Retinal pigment epithelial cell (primary cell): ENCODE data around the gene LTO1.
A peak's percentile ranks its signal among the peaks of the same experiment; 100 is the strongest.

Experiments
- DNase-seq: peaks from one replicate; pipeline ENCODE4 v3.0.0-alpha.2; 2010; ENCODE audit warnings: low read depth
- H3K4me3 ChIP-seq: 2 replicates; pipeline ENCODE4 v1.5.1; 2011; ENCODE audit warnings: mild to moderate bottlenecking, low read length, control low read depth, moderate library complexity
- CTCF ChIP-seq: conservative IDR thresholded peaks from 2 replicates; pipeline ENCODE4 v1.5.1; 2011; ENCODE audit warnings: low read depth, low read length, control low read depth, inconsistent platforms

LTO1 gene

DNA sequence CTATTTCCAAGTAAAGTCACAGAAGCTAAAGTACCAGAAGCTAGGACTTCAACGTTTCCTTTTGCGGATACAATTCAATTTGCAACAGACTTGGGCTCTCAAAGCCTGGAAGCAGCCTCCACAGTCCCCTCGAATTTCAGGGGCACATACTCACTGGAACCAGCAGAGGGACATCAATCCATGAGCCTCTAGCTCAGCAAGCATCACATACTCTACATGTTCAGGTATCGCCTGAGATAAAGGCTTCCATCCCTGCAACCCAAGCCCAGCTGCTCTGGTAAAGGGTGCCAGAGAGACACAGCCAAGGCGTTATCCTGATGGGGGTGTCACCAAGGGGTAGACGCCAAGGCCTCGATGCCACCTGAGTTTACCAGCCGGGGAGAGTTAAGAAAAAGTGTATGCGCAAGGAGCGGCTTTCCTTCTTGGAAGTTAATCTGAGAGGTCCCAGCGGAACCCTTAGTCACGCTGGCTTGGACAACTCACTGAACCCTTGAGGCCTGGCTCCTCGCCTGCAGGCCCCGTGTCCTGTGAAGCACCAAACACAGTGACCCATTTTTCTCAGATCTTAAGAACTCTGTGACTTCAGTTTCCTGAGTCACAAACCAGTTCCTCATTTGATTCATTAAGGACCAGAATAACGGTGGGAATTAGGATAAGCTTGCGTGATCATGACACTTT lies 13.0 kb downstream of the LTO1 start:
- TF ChIP-seq CTCF, result peak; percentile 65
- H3K4me3 ChIP-seq, result no peak overlapping the region
- no peak for DNase-seq

- no peak overlapping the region for H3K4me3 ChIP-seq
- no peak for TF ChIP-seq CTCF
- no peak for DNase-seq
These were observed 13.8 kb downstream of the LTO1 start for GRCh38 chr11:69661413-69661715.

- DNase-seq, result no peak
- TF ChIP-seq CTCF, result no peak
- no peak overlapping the region for H3K4me3 ChIP-seq
These were observed 15.1 kb downstream of the LTO1 start for GRCh38 chr11:69660001-69660500.

DNA sequence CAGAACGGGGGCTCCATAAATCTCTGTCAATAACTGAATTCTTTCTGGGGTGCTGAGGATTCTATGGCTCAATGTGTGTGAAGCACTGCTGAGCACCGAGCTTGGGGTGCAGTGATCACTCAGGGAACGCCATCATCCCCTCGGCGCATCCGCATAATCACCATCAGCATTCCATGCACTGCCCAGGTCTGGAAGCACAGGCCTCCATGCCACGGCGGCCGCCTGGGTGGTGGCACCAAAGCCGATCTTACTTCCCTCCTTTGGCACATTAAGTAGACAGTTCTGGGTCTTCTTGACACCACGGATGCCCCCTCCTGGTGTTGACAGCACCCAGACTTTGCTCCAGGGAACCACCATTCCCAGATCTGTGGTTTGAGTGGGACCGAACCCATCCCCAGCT lies 15.6 kb downstream of the LTO1 start:
- no peak for TF ChIP-seq CTCF
- H3K4me3 ChIP-seq, result no peak overlapping the region
- DNase-seq, result no peak

DNA sequence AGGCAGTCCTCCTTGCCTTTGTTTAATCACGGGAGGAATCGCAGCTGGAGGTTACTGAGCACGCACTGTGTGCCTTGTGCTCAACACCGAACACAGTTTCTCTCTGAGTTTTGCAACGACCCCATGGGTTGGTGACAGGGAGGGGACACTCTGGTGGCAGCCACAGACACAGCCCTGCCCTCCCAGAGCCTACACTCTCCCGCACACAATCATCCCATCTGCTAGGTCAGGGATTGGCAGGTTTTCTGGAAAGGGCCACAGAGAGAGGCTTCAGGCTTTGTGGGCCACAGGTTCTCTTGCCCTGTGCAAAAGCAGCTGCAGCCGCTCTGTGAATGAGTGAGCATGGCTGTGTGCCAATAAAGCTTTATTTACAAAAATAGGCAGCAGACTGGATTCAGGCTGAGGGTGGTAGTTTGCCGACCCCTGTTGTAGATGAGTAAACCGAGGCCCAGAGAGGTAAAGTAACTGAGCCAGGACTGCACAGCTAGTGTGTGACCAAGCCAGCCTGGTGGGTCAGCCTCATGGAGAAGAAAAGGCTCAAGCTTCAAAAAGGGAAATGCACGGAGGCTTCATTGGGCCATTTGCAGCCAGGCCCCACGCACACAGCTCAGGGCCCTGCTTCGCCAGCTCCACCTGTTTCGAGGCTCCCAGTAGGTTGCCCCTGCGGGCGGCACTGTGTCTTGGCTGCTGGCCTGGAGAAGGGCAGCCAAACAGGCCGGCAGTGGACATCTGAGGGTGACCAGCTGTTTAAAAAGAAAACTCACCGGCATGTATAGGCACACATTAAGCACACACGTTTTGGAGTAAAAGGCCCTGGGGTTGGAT lies 16.3 kb downstream of the LTO1 start:
- TF ChIP-seq CTCF, result no peak
- no peak for DNase-seq
- no peak overlapping the region for H3K4me3 ChIP-seq

DNA sequence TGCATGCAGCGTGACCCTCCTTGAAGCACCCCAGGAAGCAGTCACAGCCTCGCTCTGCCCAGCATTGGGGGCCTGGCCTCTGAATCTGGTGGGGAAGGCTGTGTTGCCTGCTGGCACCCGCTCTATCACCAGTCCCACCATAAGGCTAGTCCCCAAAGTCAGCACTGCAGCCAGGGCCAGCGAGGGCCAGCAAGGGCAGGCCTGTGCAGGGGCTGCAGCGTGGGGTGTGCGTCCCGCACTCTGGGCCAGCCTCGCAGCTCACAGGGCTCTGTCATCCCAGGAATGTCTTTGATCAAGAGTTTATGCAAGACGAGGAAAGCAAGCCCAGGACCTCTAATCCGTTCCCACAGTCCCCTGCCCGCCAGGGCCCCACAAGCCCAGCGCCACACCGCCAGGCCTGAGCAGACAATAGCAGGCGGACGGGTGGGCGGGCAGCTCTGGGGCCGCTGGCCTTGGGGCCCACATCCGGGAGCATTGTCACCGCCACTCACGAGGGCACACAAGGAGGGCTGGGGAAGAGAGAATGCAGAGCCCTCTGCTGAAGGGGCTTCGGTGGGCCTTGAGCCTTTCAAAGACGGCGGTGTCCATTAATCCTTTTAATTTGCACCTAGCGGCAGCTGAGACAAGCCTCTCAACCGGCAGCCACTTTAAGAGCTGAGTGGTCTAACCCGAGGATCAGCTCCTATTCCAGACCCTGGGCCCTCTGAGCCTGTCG lies 17.1 kb downstream of the LTO1 start:
- no peak overlapping the region for H3K4me3 ChIP-seq
- DNase-seq, result peak; percentile 95
- no peak for TF ChIP-seq CTCF
